GM23338 (cell line): Measurements from ENCODE around the gene ZNF695. TPM values are rescaled to one million over a fixed set of nuclear protein-coding genes. Genes with fewer than 3 reads are reported as not detected.

Experiments used
- ATAC-seq: fragments of 200-7000 bp; cut with Tn5 transposase; 3 replicates; pipeline ENCODE4 v1.9.1; 2020
- DNase-seq: peaks from one replicate; pipeline ENCODE4 v3.0.0-alpha.2; 2015; ENCODE audit warnings: low spot score
- H2AFZ ChIP-seq: fragments of 200-600 bp; sonication (generic); 2 replicates; pipeline ENCODE4 v1.8.0; 2016; ENCODE audit warnings: antibody characterized with exemption, mild to moderate bottlenecking, moderate library complexity
- H3F3A ChIP-seq: fragments of 200-600 bp; sonication (generic); replicated peaks from 2 replicates; pipeline ENCODE4 v1.8.0; 2017; ENCODE audit warnings: antibody characterized with exemption, mixed run types, low read depth
- H3K27ac ChIP-seq: fragments of 200-600 bp; sonication (generic); 2 replicates; pipeline ENCODE4 v1.6.1; 2016; ENCODE audit warnings: low read depth
- H3K27me3 ChIP-seq: fragments of 200-600 bp; sonication (generic); 2 replicates; pipeline ENCODE4 v1.8.0; 2016; ENCODE audit warnings: mild to moderate bottlenecking, mixed run types, moderate library complexity; ENCODE audit not compliant: insufficient read depth
- H3K36me3 ChIP-seq: fragments of 200-600 bp; sonication (generic); 2 replicates; pipeline ENCODE4 v1.8.0; 2016; ENCODE audit warnings: mild to moderate bottlenecking; ENCODE audit not compliant: insufficient read depth
- H3K4me1 ChIP-seq: fragments of 200-600 bp; sonication (generic); 2 replicates; pipeline ENCODE4 v1.8.0; 2016; ENCODE audit warnings: mild to moderate bottlenecking, moderate library complexity; ENCODE audit not compliant: insufficient read depth
- H3K4me2 ChIP-seq: fragments of 200-600 bp; sonication (generic); 2 replicates; pipeline ENCODE4 v1.7.1; 2017; ENCODE audit warnings: mixed run types
- H3K4me3 ChIP-seq: fragments of 200-600 bp; sonication (generic); 2 replicates; pipeline ENCODE4 v1.6.1; 2016; ENCODE audit warnings: mixed run types
- H3K79me2 ChIP-seq: fragments of 200-600 bp; sonication (generic); replicated peaks from 2 replicates; pipeline ENCODE4 v1.8.0; 2017; ENCODE audit warnings: mild to moderate bottlenecking; ENCODE audit not compliant: insufficient read depth
- H3K9me2 ChIP-seq: fragments of 200-600 bp; sonication (generic); 2 replicates; pipeline ENCODE4 v1.8.0; 2017; ENCODE audit not compliant: insufficient read depth
- H4K20me1 ChIP-seq: fragments of 200-600 bp; sonication (generic); replicated peaks from 2 replicates; pipeline ENCODE4 v1.8.0; 2017; ENCODE audit warnings: mild to moderate bottlenecking; ENCODE audit not compliant: insufficient read depth
- H3K27ac Mint-ChIP-seq: 2 replicates; pipeline ENCODE4 v1.8.0; 2020; ENCODE audit warnings: inconsistent platforms, mild to moderate bottlenecking, moderate library complexity, mixed read lengths
- H3K27me3 Mint-ChIP-seq: 3 replicates; pipeline ENCODE4 v1.8.0; 2022; ENCODE audit warnings: low read depth, mild to moderate bottlenecking, moderate library complexity, mixed read lengths, inconsistent platforms; ENCODE audit not compliant: insufficient read depth, poor library complexity
- H3K36me3 Mint-ChIP-seq: 3 replicates; pipeline ENCODE4 v1.8.0; 2021; ENCODE audit warnings: low read depth, mild to moderate bottlenecking, inconsistent platforms, moderate library complexity, mixed read lengths
- H3K4me1 Mint-ChIP-seq: 3 replicates; pipeline ENCODE4 v1.8.0; 2020; ENCODE audit warnings: mild to moderate bottlenecking, inconsistent platforms, mixed read lengths
- H3K4me3 Mint-ChIP-seq: 3 replicates; pipeline ENCODE4 v1.8.0; 2021; ENCODE audit warnings: moderate library complexity, mild to moderate bottlenecking, inconsistent platforms, mixed read lengths
- H3K9me3 Mint-ChIP-seq: 3 replicates; pipeline ENCODE4 v1.8.0; 2020; ENCODE audit warnings: moderate library complexity, mild to moderate bottlenecking, inconsistent platforms, mixed read lengths
- CREB1 ChIP-seq: fragments of 250-450 bp; sonication (Bioruptor Pico); IDR thresholded peaks from 2 replicates; pipeline ENCODE4 v1.5.0; 2020; ENCODE audit warnings: low read depth, mild to moderate bottlenecking, moderate library complexity
- NANOG ChIP-seq: IDR thresholded peaks from 2 replicates; pipeline ENCODE4 v1.6.1; 2016; ENCODE audit warnings: antibody characterized with exemption, borderline replicate concordance
- POLR2AphosphoS5 ChIP-seq: IDR thresholded peaks from 2 replicates; pipeline ENCODE4 v1.6.1; 2016; ENCODE audit warnings: antibody characterized with exemption, low read depth
- STAT1 ChIP-seq: IDR thresholded peaks from one replicate; pipeline ENCODE4 v1.6.1; 2016; ENCODE audit warnings: antibody characterized with exemption; ENCODE audit not compliant: unreplicated experiment
- ZNF331 ChIP-seq: fragments of 250-450 bp; sonication (Bioruptor Pico); IDR thresholded peaks from 2 replicates; pipeline ENCODE4 v1.5.0; 2020; ENCODE audit warnings: low read depth, mild to moderate bottlenecking, moderate library complexity
- long read RNA-seq: library from polyadenylated mRNA; unstranded; transcript quantifications from one replicate; pipeline ENCODE4 v2.0.0, GENCODE V29; 2020; ENCODE audit not compliant: unreplicated experiment
- polyA plus RNA-seq: library from polyadenylated mRNA; unstranded; fragments of >200 nt; fragmentation: Nextera tagmentation; extraction: Ambion mirVana; gene quantifications from 2 replicates; pipeline ENCODE4 v1.2.1, GENCODE V29; 2016
- total RNA-seq: library from RNA; depleted of rRNA; stranded (reverse); fragments of >200 nt; shearing (Covaris generic); gene quantifications from 2 replicates; pipeline ENCODE4 v1.2.3, GENCODE V29; 2014; rRNA removed
- TF ChIP-seq, protein P1 (sequence below): IDR thresholded peaks from one replicate; pipeline ENCODE4 v1.6.1; 2018; ENCODE audit warnings: antibody characterized with exemption; ENCODE audit not compliant: unreplicated experiment
- TF ChIP-seq, protein P2 (sequence below), 2 experiments: fragments of 200-600 bp in 1 of 2; sonication (generic) in 1 of 2; conservative IDR thresholded peaks; 2 replicates each; pipeline versions ENCODE4 v1.5.1 to v1.6.1; 2016 to 2017; ENCODE audit warnings: antibody characterized with exemption in 2 of 2, low read depth in 2 of 2, mild to moderate bottlenecking in 2 of 2, moderate library complexity in 1 of 2

The ZNF695 gene
- total RNA-seq = 20.6 and 26.5 TPM in 2 replicates
- polyA plus RNA-seq = 30.1 and 34.2 TPM in 2 replicates
- long read RNA-seq, transcript ZNF695-201 (4 exons, 3,340 nt) = major isoform, 5 of 19 reads
- long read RNA-seq, partial matches to known transcripts = 10 of 19 reads
- long read RNA-seq, other reads (novel, unspliced or antisense) = 1 of 19 reads

DNA sequence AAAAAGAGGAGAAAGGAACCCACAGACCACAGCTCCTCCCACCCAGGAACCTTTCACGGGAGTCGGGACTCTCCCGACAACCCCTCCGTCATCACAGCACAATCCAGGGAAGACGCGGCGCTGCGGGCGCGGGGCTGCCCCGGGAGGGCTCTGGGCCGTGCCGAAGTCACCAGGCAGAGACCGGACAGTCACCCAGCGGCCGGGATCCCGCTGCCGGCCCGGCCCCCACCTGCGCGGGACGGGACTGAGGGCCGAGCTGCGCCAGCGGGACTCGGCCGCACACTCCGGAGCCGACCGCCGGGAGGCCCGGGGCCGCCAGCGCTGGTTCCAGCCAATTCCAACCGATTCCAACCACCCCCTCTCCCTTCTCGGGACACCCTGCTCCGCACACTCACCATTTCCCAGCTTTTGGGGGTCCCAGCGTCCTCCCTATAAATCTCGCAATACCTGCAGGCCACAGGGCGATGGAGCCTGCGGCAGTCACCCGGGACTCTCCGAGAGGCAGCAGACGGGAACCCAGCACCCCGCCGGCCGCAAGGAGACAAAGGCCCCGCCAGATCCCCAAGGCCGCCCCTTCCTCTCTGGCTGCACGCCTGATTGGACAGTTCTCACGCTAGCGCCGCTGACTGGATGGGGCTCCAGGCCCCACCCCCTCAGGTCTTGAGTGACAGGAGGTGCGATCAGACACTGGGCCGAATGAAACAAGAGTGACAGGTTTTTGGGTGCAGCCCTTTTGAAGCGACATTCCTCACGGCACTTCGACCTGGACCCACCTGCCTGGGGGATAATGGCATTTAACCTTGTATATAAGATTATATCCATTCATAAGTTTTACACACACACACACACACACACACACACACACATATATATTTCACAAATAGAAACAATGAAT is at the start of gene ZNF695:
Gene ZNF695 (minus strand): TSS at position 547 of the 895 bp plus-strand sequence. CDS start 149 bp downstream, at position 398.
- H3K36me3 Mint-ChIP-seq = peaks cover 40% of the 10 kb centered on the region
- peak; percentile 99 for DNase-seq
- Histone ChIP-seq H3K9me2 (no peaks in the 10 kb centered on the region), H3K4me2 (peak within 1 kb of the TSS; percentile 94), H3K27me3 (no peaks in the 10 kb centered on the region), H3K36me3 (no peaks in the 10 kb centered on the region), H3K4me1 (peaks cover 12% of the 10 kb centered on the region), H2AFZ (peak within 1 kb of the TSS; percentile 76; the same call in 1 of the 2 replicates), H3K79me2 (peaks cover 48% of the 10 kb centered on the region), H3F3A (no peaks in the 10 kb centered on the region), H3K4me3 (peak within 1 kb of the TSS; percentile 79), H3K27ac (peak within 1 kb of the TSS; percentile 81; the same call in 1 of the 2 replicates), H4K20me1 (peaks cover 28% of the 10 kb centered on the region)
- peak; percentile 99 for ATAC-seq
- peaks cover 2% of the 10 kb centered on the region; the same call in 2 of the 3 replicates for H3K4me1 Mint-ChIP-seq
- H3K4me3 Mint-ChIP-seq = peak within 1 kb of the TSS; percentile 100
- H3K27ac Mint-ChIP-seq = peak within 1 kb of the TSS; percentile 99
- peaks cover 13% of the 10 kb centered on the region for H3K27me3 Mint-ChIP-seq
- H3K9me3 Mint-ChIP-seq = peaks cover 40% of the 10 kb centered on the region
- TF ChIP-seq POLR2AphosphoS5 = peak; percentile 98
- no peak for TF ChIP-seq ZNF331 (CRISPR knock-in tag)

DNA sequence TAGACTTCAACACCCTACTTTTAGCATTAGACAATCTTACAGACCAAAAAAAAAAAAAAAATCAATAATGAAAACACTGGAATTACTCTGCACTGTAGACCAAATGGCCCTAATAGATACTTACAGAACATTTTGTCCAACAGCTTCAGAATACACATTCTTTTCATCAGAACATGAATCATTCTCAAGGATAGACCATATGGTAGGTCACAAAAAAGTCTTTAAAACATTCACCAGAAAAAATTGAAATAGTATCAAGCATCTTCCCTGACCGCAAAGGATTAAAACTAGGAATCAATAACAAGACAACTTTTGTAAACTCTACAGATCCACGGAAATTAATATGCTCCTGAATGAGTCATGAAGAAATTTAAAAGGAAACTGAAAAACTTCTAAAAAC is 48.2 kb upstream of the ZNF695 start:
- H3K4me1 Mint-ChIP-seq = no peaks in the 10 kb centered on the region
- Histone ChIP-seq H3K27ac (no peak overlapping the region), H3K79me2 (peaks cover 86% of the 10 kb centered on the region), H3F3A (no peaks in the 10 kb centered on the region), H3K27me3 (no peaks in the 10 kb centered on the region), H4K20me1 (no peaks in the 10 kb centered on the region; the same call in 1 of the 2 replicates), H3K4me2 (no peak overlapping the region), H3K4me3 (no peak overlapping the region), H3K36me3 (peaks cover 10% of the 10 kb centered on the region), H2AFZ (no peak overlapping the region), H3K4me1 (no peaks in the 10 kb centered on the region), H3K9me2 (no peaks in the 10 kb centered on the region)
- ATAC-seq = no peak
- H3K4me3 Mint-ChIP-seq = no peak overlapping the region
- TF ChIP-seq STAT1 (no peak), CREB1 (CRISPR knock-in tag) (no peak), POLR2AphosphoS5 (no peak), NANOG (no peak), ZNF331 (CRISPR knock-in tag) (no peak)
- TF ChIP-seq, protein P1, sequence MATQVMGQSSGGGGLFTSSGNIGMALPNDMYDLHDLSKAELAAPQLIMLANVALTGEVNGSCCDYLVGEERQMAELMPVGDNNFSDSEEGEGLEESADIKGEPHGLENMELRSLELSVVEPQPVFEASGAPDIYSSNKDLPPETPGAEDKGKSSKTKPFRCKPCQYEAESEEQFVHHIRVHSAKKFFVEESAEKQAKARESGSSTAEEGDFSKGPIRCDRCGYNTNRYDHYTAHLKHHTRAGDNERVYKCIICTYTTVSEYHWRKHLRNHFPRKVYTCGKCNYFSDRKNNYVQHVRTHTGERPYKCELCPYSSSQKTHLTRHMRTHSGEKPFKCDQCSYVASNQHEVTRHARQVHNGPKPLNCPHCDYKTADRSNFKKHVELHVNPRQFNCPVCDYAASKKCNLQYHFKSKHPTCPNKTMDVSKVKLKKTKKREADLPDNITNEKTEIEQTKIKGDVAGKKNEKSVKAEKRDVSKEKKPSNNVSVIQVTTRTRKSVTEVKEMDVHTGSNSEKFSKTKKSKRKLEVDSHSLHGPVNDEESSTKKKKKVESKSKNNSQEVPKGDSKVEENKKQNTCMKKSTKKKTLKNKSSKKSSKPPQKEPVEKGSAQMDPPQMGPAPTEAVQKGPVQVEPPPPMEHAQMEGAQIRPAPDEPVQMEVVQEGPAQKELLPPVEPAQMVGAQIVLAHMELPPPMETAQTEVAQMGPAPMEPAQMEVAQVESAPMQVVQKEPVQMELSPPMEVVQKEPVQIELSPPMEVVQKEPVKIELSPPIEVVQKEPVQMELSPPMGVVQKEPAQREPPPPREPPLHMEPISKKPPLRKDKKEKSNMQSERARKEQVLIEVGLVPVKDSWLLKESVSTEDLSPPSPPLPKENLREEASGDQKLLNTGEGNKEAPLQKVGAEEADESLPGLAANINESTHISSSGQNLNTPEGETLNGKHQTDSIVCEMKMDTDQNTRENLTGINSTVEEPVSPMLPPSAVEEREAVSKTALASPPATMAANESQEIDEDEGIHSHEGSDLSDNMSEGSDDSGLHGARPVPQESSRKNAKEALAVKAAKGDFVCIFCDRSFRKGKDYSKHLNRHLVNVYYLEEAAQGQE = no peak
- TF ChIP-seq, protein P2, sequence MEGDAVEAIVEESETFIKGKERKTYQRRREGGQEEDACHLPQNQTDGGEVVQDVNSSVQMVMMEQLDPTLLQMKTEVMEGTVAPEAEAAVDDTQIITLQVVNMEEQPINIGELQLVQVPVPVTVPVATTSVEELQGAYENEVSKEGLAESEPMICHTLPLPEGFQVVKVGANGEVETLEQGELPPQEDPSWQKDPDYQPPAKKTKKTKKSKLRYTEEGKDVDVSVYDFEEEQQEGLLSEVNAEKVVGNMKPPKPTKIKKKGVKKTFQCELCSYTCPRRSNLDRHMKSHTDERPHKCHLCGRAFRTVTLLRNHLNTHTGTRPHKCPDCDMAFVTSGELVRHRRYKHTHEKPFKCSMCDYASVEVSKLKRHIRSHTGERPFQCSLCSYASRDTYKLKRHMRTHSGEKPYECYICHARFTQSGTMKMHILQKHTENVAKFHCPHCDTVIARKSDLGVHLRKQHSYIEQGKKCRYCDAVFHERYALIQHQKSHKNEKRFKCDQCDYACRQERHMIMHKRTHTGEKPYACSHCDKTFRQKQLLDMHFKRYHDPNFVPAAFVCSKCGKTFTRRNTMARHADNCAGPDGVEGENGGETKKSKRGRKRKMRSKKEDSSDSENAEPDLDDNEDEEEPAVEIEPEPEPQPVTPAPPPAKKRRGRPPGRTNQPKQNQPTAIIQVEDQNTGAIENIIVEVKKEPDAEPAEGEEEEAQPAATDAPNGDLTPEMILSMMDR (conservative IDR thresholded peaks at IDR 0.05; ENCODE audit: low read depth in 2 of 2) = no peak
- peaks cover 92% of the 10 kb centered on the region for H3K36me3 Mint-ChIP-seq
- peaks cover 87% of the 10 kb centered on the region for H3K9me3 Mint-ChIP-seq
- no peak for DNase-seq
- H3K27ac Mint-ChIP-seq = no peak overlapping the region
- peaks cover 7% of the 10 kb centered on the region for H3K27me3 Mint-ChIP-seq
